HepG2 (cell line): ENCODE data around the gene SLC35E4. TPM values are rescaled to one million over a fixed set of nuclear protein-coding genes. Genes with fewer than 3 reads are reported as not detected.

Source experiments
- ATAC-seq: fragments of 200-7000 bp; cut with Tn5 transposase; 3 replicates; pipeline ENCODE4 v1.9.1; 2020; ENCODE audit warnings: mild to moderate bottlenecking, moderate library complexity
- BruUV-seq: library from RNA; stranded (reverse); fragments of 400-500 nt; replicated peaks from 2 replicates; lab custom pipeline; 2021; lab: Mats Ljungman, UMichigan
- CTCF ChIA-PET: fragments of 300-600 bp; formaldehyde crosslinking; extraction: SDS; loops from one replicate; lab custom pipeline; 2021; ENCODE audit warnings: low total read pairs, inconsistent platforms, low intra/inter-chr PET ratio; lab: Yijun Ruan, JAX
- POLR2A ChIA-PET: fragments of 350-600 bp; sonication (Branson Sonifier 250); formaldehyde crosslinking; loops from one replicate; lab custom pipeline; 2020; ENCODE audit warnings: antibody characterized with exemption, inconsistent platforms; lab: Yijun Ruan, JAX
- DNase-seq: peaks from one replicate; pipeline ENCODE4 v3.0.0-alpha.2; 2015; ENCODE audit warnings: low spot score
- FAIRE-seq: peaks from 3 replicates; lab custom pipeline; 2011; peaks lifted over from hg19 to GRCh38; lab: Jason Lieb, UNC
- H2AFZ ChIP-seq: one replicate; pipeline ENCODE4 v1.6.1; 2011; ENCODE audit warnings: low read length, inconsistent platforms
- H3K27ac ChIP-seq: fragments of 300-600 bp; 3 replicates; pipeline ENCODE4 v1.8.0; 2011; ENCODE audit warnings: mixed run types, mild to moderate bottlenecking, mixed read lengths, low read length, inconsistent platforms; ENCODE audit not compliant: insufficient read depth; ENCODE audit errors: extremely low read length
- H3K27me3 ChIP-seq, 2 experiments: fragments of 200-600 bp in 1 of 2; 2 replicates in 1 of 2; 3 replicates in 1 of 2; pipeline versions ENCODE4 v1.6.0 to v1.8.0; 2011; ENCODE audit warnings: low read length in 2 of 2, mild to moderate bottlenecking in 2 of 2, moderate library complexity in 2 of 2, inconsistent platforms in 1 of 2; ENCODE audit not compliant: insufficient read depth in 2 of 2, control insufficient read depth in 1 of 2
- H3K36me3 ChIP-seq, 2 experiments: fragments of 200-600 bp in 1 of 2; replicated peaks in 1 of 2; 2 replicates in 1 of 2; 3 replicates in 1 of 2; pipeline versions ENCODE4 v1.5.1 to v1.8.0; 2011; ENCODE audit warnings: low read length in 2 of 2, inconsistent platforms in 1 of 2; ENCODE audit not compliant: insufficient read depth in 2 of 2, control insufficient read depth in 1 of 2
- H3K4me1 ChIP-seq: 2 replicates; pipeline ENCODE4 v1.5.1; 2012; ENCODE audit warnings: low read length, inconsistent platforms; ENCODE audit not compliant: insufficient read depth
- H3K4me2 ChIP-seq: 2 replicates; pipeline ENCODE4 v1.6.0; 2011; ENCODE audit warnings: low read depth, low read length, inconsistent platforms
- H3K4me3 ChIP-seq, 3 experiments: fragments of 200-600 bp in 1 of 3; sonication (generic), shearing (Covaris generic) in 1 of 3; replicated peaks in 1 of 3; 2 replicates each; pipeline ENCODE4 v1.5.1; 2011 to 2016; ENCODE audit warnings: low read length in 3 of 3, inconsistent platforms in 2 of 3, low read depth in 2 of 3, mild to moderate bottlenecking in 2 of 3, control low read depth in 1 of 3, mixed read lengths in 1 of 3; ENCODE audit not compliant: insufficient read depth in 1 of 3
- H3K79me2 ChIP-seq: one replicate; pipeline ENCODE4 v1.6.1; 2011; ENCODE audit warnings: low read length, inconsistent platforms; ENCODE audit not compliant: insufficient read depth
- H3K9ac ChIP-seq: 2 replicates; pipeline ENCODE4 v1.6.0; 2011; ENCODE audit warnings: mild to moderate bottlenecking, low read depth, low read length, inconsistent platforms; ENCODE audit not compliant: insufficient read depth
- H3K9me3 ChIP-seq: 2 replicates; pipeline ENCODE4 v1.5.1; 2012; ENCODE audit warnings: mild to moderate bottlenecking, low read length
- H4K20me1 ChIP-seq: 2 replicates; pipeline ENCODE4 v1.6.0; 2011; ENCODE audit warnings: inconsistent platforms, mild to moderate bottlenecking, low read length, moderate library complexity; ENCODE audit not compliant: insufficient read depth
- CHD2 ChIP-seq: IDR thresholded peaks from 2 replicates; pipeline ENCODE4 v1.6.1; 2011; ENCODE audit warnings: low read depth, low read length, improper control_type of control experiment
- FOSL2 ChIP-seq: sonication (generic); formaldehyde crosslinking; IDR thresholded peaks from 2 replicates; pipeline ENCODE4 v1.4.0; 2020; ENCODE audit warnings: missing genetic modification reagents
- JUN ChIP-seq: sonication (generic); formaldehyde crosslinking; IDR thresholded peaks from 2 replicates; pipeline ENCODE4 v1.4.0; 2020; ENCODE audit warnings: mild to moderate bottlenecking, missing genetic modification reagents
- MXI1 ChIP-seq: IDR thresholded peaks from 3 replicates; pipeline ENCODE4 v1.6.1; 2012; ENCODE audit warnings: low read depth, low read length, inconsistent platforms, borderline replicate concordance
- PCBP1 ChIP-seq: fragments of 200-400 bp; formaldehyde crosslinking; IDR thresholded peaks from 2 replicates; pipeline ENCODE4 v1.6.1; 2017; ENCODE audit warnings: mild to moderate bottlenecking, low read depth, low read length, borderline replicate concordance
- PHF8 ChIP-seq: sonication (generic); formaldehyde crosslinking; IDR thresholded peaks from 2 replicates; pipeline ENCODE4 v1.5.0; 2020; ENCODE audit warnings: missing genetic modification reagents
- TGIF2 ChIP-seq: IDR thresholded peaks from 2 replicates; pipeline ENCODE4 v1.6.1; 2016; ENCODE audit warnings: control low read depth, missing compliant biosample characterization
- ZBTB37 ChIP-seq: sonication (generic); formaldehyde crosslinking; IDR thresholded peaks from 2 replicates; pipeline ENCODE4 v1.4.0; 2020; ENCODE audit warnings: mild to moderate bottlenecking, missing genetic modification reagents
- ZSCAN9 ChIP-seq: IDR thresholded peaks from 2 replicates; pipeline ENCODE4 v1.6.1; 2016; ENCODE audit warnings: borderline replicate concordance
- WGBS: methylation state at CpG from one replicate; pipeline ENCODE4 v1.1.6; 2017; ENCODE audit warnings: low lambda C conversion rate; 5-methylcytosine and 5-hydroxymethylcytosine counted together
- in situ Hi-C: cut with HindIII; loops from 2 replicates; pipeline ENCODE4 v1.10.0; 2017; ENCODE audit warnings: low pct_unique_long_range_greater_than_20kb; ENCODE audit not compliant: extremely low pct_ligation_motif_present
- intact Hi-C: fragments of 100-400 bp; cut with micrococcal nuclease; formaldehyde crosslinking; loops from one replicate; pipeline ENCODE4 v1.10.0; 2022; ENCODE audit not compliant: unreplicated experiment
- polyA plus RNA-seq, 8 experiments: library from polyadenylated mRNA; depleted of rRNA in 3 of 8; stranded (reverse) in 7 of 8; unstranded in 1 of 8; fragments of >200 nt; fragmentation: Illumina TruSeq in 4 of 8; extraction: Trizol in 4 of 8; gene quantifications; 2 replicates each; pipeline versions ENCODE4 v1.2.1 to v1.2.3, GENCODE V29; 2011 to 2016; ENCODE audit warnings: low read depth in 4 of 8, missing spikeins in 1 of 8, mixed read lengths in 1 of 8; ENCODE audit not compliant: insufficient read depth in 1 of 8
- total RNA-seq, 5 experiments: library from RNA; depleted of rRNA; stranded (reverse); fragments of >200 nt; fragmentation: Illumina TruSeq; extraction: Trizol; gene quantifications; 2 replicates each; pipeline ENCODE4 v1.2.3, GENCODE V29; 2016; ENCODE audit warnings: low read depth in 1 of 5

SLC35E4 gene
- total and polyA plus RNA-seq, 2 of the 13 experiments (the other 11 are each of a cell fraction or from before 2014, with no cell fraction given), result 0.07 to 0.15 TPM

- H3K9me3 ChIP-seq, result no peaks in the 10 kb centered on the region
- H3K79me2 ChIP-seq, result no peaks in the 10 kb centered on the region
- TF ChIP-seq FOSL2 (CRISPR knock-in tag), result peak; percentile 85
- TF ChIP-seq PHF8 (CRISPR knock-in tag), result no peak
- no peaks in the 10 kb centered on the region for H3K36me3 ChIP-seq
- intact Hi-C loops (no loop called here), in situ Hi-C loops (no loop called here)
- H4K20me1 ChIP-seq, result no peaks in the 10 kb centered on the region
- H3K4me2 ChIP-seq, result no peak overlapping the region
- no peaks in the 10 kb centered on the region for H3K4me1 ChIP-seq
- H3K4me3 ChIP-seq, result no peak overlapping the region
- ChIA-PET CTCF (no interaction called here), POLR2A (interaction anchor here (0.5 kb wide), 1 partner anchor 449 kb away, joined by 4 read pairs; no protein-coding TSS in a partner anchor)
- FAIRE-seq (no peak), DNase-seq (no peak), ATAC-seq (peak; percentile 79)
- no peak overlapping the region for H2AFZ ChIP-seq
- WGBS, result 0% methylated on average over 1 of the region's 7 CpGs
- H3K9ac ChIP-seq, result no peak overlapping the region
- H3K27ac ChIP-seq, result no peak overlapping the region
- no peaks in the 10 kb centered on the region for H3K27me3 ChIP-seq
- BruUV-seq, result no TSS peak
Measured at GRCh38 chr22:30649430-30650007, 13.9 kb downstream of the SLC35E4 start.

- H3K9ac ChIP-seq, result no peak overlapping the region
- FAIRE-seq (no peak), DNase-seq (no peak), ATAC-seq (no peak)
- ChIA-PET CTCF (no interaction called here), POLR2A (no interaction called here)
- no TSS peak for BruUV-seq
- TF ChIP-seq TGIF2, result no peak
- no peak for TF ChIP-seq JUN
- no peak for TF ChIP-seq PCBP1
- TF ChIP-seq CHD2, result no peak
- no peak for TF ChIP-seq ZBTB37 (CRISPR knock-in tag)
- TF ChIP-seq MXI1, result no peak
- TF ChIP-seq ZSCAN9 (CRISPR knock-in tag), result no peak
- no peaks in the 10 kb centered on the region for H3K9me3 ChIP-seq
- no peak overlapping the region for H3K4me3 ChIP-seq
- no peaks in the 10 kb centered on the region for H3K36me3 ChIP-seq
- no peak overlapping the region for H2AFZ ChIP-seq
- H3K79me2 ChIP-seq, result no peaks in the 10 kb centered on the region
- H3K4me1 ChIP-seq, result no peaks in the 10 kb centered on the region
- no peaks in the 10 kb centered on the region for H4K20me1 ChIP-seq
- intact Hi-C loops, result no loop called here
- 8% methylated on average over 3 of the region's 5 CpGs for WGBS
- H3K27ac ChIP-seq, result no peak overlapping the region
- H3K27me3 ChIP-seq, result no peaks in the 10 kb centered on the region
- no peak overlapping the region for H3K4me2 ChIP-seq
- in situ Hi-C loops, result no loop called here
Measured at GRCh38 chr22:30650508-30651116, 15.0 kb downstream of the SLC35E4 start.
